ENCODE measurements around the gene ANTXR2.

DNA sequence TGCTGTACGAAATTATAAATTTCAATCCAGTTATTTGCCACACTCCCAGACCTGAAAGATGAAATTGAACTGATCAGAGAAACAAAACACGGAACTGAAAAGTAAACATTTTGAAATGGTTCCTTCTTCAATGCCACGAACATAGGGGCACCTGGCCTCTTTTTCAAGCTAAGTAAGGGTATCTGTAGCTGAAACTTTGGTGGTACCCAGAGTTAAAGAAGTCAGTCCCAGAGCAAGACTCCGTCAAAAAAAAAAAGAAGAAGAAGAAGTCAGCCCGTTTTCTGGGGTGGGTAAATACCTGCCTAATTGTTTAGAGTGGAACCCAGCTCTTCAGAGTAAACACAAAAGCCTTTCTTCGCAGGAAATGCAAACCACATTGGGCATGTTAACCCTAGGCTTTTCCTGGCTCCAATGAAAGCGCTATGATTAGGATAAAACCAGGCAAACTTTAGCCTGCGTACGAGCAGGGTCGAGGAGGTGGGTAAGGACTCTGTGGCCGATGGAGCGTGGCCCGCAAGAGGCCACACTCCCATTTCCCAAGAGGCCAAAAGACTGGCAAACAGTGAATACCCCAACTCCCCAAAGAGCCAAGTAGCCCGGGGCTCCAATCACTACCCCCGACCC, 1.3 kb downstream of the ANTXR2 start:
- TF ChIP-seq EZH2 (IDR thresholded peaks at IDR 0.05; ENCODE audit: low read length, missing control alignments), result no peak
- TF ChIP-seq, protein P1, sequence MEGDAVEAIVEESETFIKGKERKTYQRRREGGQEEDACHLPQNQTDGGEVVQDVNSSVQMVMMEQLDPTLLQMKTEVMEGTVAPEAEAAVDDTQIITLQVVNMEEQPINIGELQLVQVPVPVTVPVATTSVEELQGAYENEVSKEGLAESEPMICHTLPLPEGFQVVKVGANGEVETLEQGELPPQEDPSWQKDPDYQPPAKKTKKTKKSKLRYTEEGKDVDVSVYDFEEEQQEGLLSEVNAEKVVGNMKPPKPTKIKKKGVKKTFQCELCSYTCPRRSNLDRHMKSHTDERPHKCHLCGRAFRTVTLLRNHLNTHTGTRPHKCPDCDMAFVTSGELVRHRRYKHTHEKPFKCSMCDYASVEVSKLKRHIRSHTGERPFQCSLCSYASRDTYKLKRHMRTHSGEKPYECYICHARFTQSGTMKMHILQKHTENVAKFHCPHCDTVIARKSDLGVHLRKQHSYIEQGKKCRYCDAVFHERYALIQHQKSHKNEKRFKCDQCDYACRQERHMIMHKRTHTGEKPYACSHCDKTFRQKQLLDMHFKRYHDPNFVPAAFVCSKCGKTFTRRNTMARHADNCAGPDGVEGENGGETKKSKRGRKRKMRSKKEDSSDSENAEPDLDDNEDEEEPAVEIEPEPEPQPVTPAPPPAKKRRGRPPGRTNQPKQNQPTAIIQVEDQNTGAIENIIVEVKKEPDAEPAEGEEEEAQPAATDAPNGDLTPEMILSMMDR (conservative IDR thresholded peaks at IDR 0.05 in 1 of 2, IDR thresholded peaks at IDR 0.05 in 1 of 2; ENCODE audit: low read depth in 1 of 2, low read length in 2 of 2), result no peak

Measured in fibroblast of lung (primary cell).